Suprapubic skin (tissue), 4 donors: ENCODE results near the gene LPP. TPM values are rescaled to one million over a fixed set of nuclear protein-coding genes. Genes with fewer than 3 reads are reported as not detected.

Experiments used
- DNase-seq, 2 donors: peaks; one replicate each; pipeline ENCODE4 v3.0.0-alpha.2; 2019; ENCODE audit warnings: low spot score in 2 of 2
- H3K27ac ChIP-seq: fragments of 200-600 bp; sonication (generic); one replicate; pipeline ENCODE4 v1.5.1; 2019
- H3K27me3 ChIP-seq: fragments of 200-600 bp; sonication (generic); one replicate; pipeline ENCODE4 v1.5.1; 2019
- H3K36me3 ChIP-seq: fragments of 200-600 bp; sonication (generic); one replicate; pipeline ENCODE4 v1.5.1; 2019
- H3K4me1 ChIP-seq: fragments of 200-600 bp; sonication (generic); one replicate; pipeline ENCODE4 v1.5.1; 2019
- H3K4me3 ChIP-seq: fragments of 200-600 bp; sonication (generic); one replicate; pipeline ENCODE4 v1.5.1; 2019; ENCODE audit warnings: mild to moderate bottlenecking
- H3K9me3 ChIP-seq: fragments of 200-600 bp; sonication (generic); one replicate; pipeline ENCODE4 v1.5.1; 2019
- EP300 ChIP-seq: sonication (generic); formaldehyde crosslinking; IDR thresholded peaks from one replicate; pipeline ENCODE4 v1.6.1; 2017; ENCODE audit warnings: antibody characterized with exemption
- POLR2A ChIP-seq, 2 donors: fragments of 450-650 bp; IDR thresholded peaks; one replicate each; pipeline ENCODE4 v1.6.1; 2017; ENCODE audit warnings: antibody characterized with exemption in 2 of 2, mild to moderate bottlenecking in 2 of 2, moderate library complexity in 2 of 2
- POLR2AphosphoS5 ChIP-seq, 3 donors: sonication (generic); formaldehyde crosslinking; IDR thresholded peaks; one replicate each; pipeline ENCODE4 v1.6.1; 2017; ENCODE audit warnings: antibody characterized with exemption in 3 of 3
- whole genome bisulfite sequencing: methylation state at CpG from one replicate; pipeline ENCODE4 v1.1.5; 2018; 5-methylcytosine and 5-hydroxymethylcytosine counted together
- total RNA-seq, 4 donors: library from RNA; depleted of rRNA; stranded (reverse); fragments of >200 nt; gene quantifications; one replicate each; pipeline ENCODE4 v1.1.0, GENCODE V29; 2016
- TF ChIP-seq, protein P1 (sequence below), 2 donors: fragments of 200-600 bp in 1 of 2; fragments of 450-650 bp in 1 of 2; sonication (generic) in 1 of 2; IDR thresholded peaks; one replicate each; pipeline ENCODE4 v1.5.1; 2016 to 2019; ENCODE audit warnings: antibody characterized with exemption in 2 of 2, mild to moderate bottlenecking in 1 of 2, moderate library complexity in 1 of 2

LPP gene
- total RNA-seq, 4 donors from 2014 or later, result 56.8 to 127 (median 84.2) TPM

DNA sequence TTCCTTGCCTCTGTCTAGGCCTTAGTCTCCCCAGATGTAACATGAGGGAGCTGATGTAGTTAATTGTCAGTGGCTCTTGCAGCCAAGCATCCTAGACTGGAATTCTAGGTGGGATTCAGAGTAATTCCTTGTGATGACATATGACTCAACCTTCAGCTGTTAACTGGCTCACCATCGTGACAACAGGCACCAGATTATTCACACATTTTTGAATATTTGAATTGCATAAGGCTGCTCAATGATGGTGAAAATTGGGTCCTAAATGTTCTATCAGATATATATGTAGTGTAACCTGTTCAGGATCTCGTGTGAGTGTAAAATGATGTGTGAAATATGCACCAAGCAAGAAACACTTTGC is 405.1 kb downstream of the LPP start:
- TF ChIP-seq POLR2A (IDR thresholded peaks at IDR 0.05), result no peak
- no peak for TF ChIP-seq EP300
- TF ChIP-seq, protein P1, sequence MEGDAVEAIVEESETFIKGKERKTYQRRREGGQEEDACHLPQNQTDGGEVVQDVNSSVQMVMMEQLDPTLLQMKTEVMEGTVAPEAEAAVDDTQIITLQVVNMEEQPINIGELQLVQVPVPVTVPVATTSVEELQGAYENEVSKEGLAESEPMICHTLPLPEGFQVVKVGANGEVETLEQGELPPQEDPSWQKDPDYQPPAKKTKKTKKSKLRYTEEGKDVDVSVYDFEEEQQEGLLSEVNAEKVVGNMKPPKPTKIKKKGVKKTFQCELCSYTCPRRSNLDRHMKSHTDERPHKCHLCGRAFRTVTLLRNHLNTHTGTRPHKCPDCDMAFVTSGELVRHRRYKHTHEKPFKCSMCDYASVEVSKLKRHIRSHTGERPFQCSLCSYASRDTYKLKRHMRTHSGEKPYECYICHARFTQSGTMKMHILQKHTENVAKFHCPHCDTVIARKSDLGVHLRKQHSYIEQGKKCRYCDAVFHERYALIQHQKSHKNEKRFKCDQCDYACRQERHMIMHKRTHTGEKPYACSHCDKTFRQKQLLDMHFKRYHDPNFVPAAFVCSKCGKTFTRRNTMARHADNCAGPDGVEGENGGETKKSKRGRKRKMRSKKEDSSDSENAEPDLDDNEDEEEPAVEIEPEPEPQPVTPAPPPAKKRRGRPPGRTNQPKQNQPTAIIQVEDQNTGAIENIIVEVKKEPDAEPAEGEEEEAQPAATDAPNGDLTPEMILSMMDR (IDR thresholded peaks at IDR 0.05), result no peak
- no peak for TF ChIP-seq POLR2AphosphoS5 (IDR thresholded peaks at IDR 0.05)
- Histone ChIP-seq H3K4me1 (peaks cover 16% of the 10 kb centered on the region), H3K27ac (no peak overlapping the region), H3K27me3 (no peaks in the 10 kb centered on the region), H3K36me3 (no peaks in the 10 kb centered on the region), H3K4me3 (no peak overlapping the region), H3K9me3 (no peaks in the 10 kb centered on the region)
- no peak for DNase-seq
- 78% methylated on average over 2 of the region's 2 CpGs for WGBS

DNA sequence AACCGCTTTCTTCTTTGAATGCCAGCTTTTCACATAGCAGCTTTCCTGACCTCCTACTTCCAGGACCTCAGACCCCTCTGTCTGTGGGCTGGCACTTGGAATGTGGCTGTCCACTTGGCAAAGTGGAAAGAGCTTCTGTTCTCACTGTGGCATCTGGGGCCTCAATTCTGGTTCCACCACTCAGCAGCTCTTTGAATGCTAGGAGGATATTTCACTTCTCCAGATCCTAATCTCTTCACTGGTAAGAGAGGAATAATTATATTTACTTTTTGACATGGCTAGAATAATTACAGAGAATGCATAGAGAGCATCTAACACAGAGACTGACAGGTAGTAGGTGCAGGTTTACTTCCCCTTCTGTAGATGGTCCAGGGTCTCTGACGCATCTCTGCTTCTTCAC is 405.9 kb downstream of the LPP start:
- H3K27ac ChIP-seq, result no peak overlapping the region
- 98% methylated on average over 2 of the region's 2 CpGs for WGBS
- TF ChIP-seq POLR2AphosphoS5 (IDR thresholded peaks at IDR 0.05) (no peak), EP300 (no peak), POLR2A (IDR thresholded peaks at IDR 0.05) (no peak)
- TF ChIP-seq, protein P1 (IDR thresholded peaks at IDR 0.05), result no peak
- no peaks in the 10 kb centered on the region for H3K9me3 ChIP-seq
- no peak overlapping the region for H3K4me3 ChIP-seq
- DNase-seq, result no peak
- H3K36me3 ChIP-seq, result no peaks in the 10 kb centered on the region
- H3K27me3 ChIP-seq, result no peaks in the 10 kb centered on the region
- peaks cover 12% of the 10 kb centered on the region for H3K4me1 ChIP-seq

DNA sequence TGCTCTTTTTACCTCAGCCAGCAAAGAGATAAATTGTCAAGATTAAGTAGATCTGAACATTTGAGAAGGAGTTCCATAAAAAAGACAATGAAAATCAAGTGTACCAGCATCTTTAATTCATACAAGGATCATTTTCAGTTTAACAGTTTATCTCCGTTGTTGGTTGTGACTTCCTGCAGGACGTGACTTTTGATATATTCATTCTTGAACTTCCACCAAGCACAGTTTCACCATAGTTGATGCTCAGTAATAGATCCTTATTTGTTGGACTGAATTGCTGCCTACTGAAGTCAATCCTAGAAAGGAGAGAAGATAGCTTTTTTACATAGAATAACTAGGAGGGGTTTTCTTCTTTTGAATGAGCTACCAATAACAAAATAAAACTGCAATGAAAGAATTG is 408.2 kb downstream of the LPP start:
- TF ChIP-seq POLR2AphosphoS5 (IDR thresholded peaks at IDR 0.05) (no peak), EP300 (no peak), POLR2A (IDR thresholded peaks at IDR 0.05) (no peak)
- TF ChIP-seq, protein P1 (IDR thresholded peaks at IDR 0.05), result no peak
- 56% methylated on average over 2 of the region's 2 CpGs for WGBS
- Histone ChIP-seq H3K4me3 (no peak overlapping the region), H3K9me3 (no peaks in the 10 kb centered on the region), H3K36me3 (no peaks in the 10 kb centered on the region), H3K4me1 (peaks cover 10% of the 10 kb centered on the region), H3K27me3 (no peaks in the 10 kb centered on the region), H3K27ac (no peak overlapping the region)
- DNase-seq, result no peak

DNA sequence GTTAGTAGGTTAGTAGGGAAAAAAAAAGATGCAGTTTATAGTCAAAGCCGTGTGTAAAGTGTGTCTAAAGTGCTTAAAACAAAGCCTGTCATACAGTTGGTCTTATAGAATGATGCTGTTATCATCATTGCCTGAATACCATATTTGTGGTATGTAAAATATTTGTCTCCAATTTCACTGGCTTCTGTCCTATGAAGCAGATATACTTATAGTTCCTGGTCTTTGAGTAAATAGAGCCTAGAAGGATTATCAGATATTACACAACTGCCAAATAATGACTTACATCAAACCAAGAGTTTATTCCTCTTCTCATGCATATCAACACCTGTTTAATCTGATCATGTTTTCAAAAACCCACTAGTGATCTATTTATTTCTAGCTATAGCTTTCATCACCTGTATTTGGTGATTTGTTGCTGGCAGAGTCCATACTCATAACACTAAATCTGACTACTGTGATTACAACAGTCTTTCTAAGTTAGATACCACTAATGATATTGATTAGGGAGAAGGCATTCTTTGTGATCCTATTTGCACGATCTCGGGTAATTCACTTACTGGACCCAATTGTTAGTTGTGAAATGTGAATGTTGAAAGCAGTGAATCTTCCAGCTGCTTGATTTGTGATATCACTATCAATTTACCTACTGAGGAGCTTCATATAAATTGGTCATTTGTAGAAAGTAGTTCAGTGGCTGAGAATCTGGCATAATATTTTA is 413.7 kb downstream of the LPP start:
- Histone ChIP-seq H3K4me1 (no peaks in the 10 kb centered on the region), H3K4me3 (no peak overlapping the region), H3K27ac (no peak overlapping the region), H3K9me3 (no peaks in the 10 kb centered on the region), H3K27me3 (no peaks in the 10 kb centered on the region), H3K36me3 (no peaks in the 10 kb centered on the region)
- TF ChIP-seq, protein P1 (IDR thresholded peaks at IDR 0.05), result no peak
- no peak for DNase-seq
- 95% methylated on average over 3 of the region's 3 CpGs for WGBS

DNA sequence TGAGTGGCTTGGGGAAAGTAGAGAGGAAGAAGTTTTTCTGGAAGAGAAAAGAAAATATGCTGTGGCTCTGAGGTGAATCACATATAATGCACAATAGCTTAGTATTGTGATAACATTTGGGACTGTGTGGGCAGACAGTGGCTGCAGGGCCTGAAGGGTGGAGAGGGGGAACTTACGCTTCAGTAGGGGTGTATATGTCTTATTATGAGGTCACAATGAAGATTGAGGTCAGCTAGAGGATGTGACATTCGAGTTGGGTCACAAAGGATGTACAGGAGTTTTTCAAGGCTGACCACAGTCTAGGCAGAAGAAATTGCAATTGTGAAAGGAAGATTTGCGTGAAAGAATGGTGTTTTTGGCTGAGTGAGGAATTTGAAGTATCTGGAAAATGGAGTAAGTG is 414.8 kb downstream of the LPP start:
- Histone ChIP-seq H3K4me1 (no peaks in the 10 kb centered on the region), H3K9me3 (no peaks in the 10 kb centered on the region), H3K36me3 (no peaks in the 10 kb centered on the region), H3K27me3 (no peaks in the 10 kb centered on the region), H3K27ac (no peak overlapping the region), H3K4me3 (no peak overlapping the region)
- WGBS, result 87% methylated on average over 3 of the region's 3 CpGs
- DNase-seq, result no peak
- TF ChIP-seq, protein P1 (IDR thresholded peaks at IDR 0.05), result no peak
- TF ChIP-seq EP300 (no peak), POLR2A (IDR thresholded peaks at IDR 0.05) (no peak), POLR2AphosphoS5 (IDR thresholded peaks at IDR 0.05) (no peak)
